ENCODE data around the gene PER3. TPM values are rescaled to one million over a fixed set of nuclear protein-coding genes. Genes with fewer than 3 reads are reported as not detected.

Gene PER3
- total and polyA plus RNA-seq, 2 of the 13 experiments (the other 11 are each of a cell fraction or from before 2014, with no cell fraction given): 3.0 to 6.0 TPM

DNA sequence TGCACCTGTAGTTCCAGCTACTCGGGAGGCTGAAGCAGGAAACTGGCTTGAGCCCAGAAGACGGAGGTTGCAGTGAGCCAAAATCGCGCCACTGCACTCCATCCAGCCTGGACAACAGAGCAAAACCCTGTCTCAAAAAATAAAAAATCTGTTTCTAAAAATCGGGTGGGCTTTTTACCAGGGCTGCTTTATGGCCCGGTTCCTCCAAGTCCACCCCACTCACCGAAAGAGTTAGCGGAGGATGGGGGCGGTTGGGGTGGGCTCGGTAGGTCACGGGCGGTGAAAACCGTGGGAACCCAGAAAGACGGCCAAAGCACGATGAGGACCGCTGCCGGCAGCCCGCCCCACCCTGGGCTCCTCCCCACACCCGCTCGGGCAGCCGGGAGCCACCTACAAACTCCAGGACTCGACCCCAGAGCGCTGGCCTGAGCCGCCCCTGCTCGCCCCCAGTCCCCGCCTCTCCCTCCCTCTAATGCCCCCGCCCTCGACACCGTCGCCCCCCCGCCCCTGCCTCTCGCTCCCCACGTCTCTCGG is 846 bp upstream of the PER3 start (continued):
- TF ChIP-seq ZNF282 (IDR thresholded peaks at IDR 0.05; ENCODE audit: partially characterized antibody) (no peak), MIXL1 (CRISPR knock-in tag; IDR thresholded peaks at IDR 0.05) (no peak), ARNTL (CRISPR knock-in tag; IDR thresholded peaks at IDR 0.05) (no peak)

DNA sequence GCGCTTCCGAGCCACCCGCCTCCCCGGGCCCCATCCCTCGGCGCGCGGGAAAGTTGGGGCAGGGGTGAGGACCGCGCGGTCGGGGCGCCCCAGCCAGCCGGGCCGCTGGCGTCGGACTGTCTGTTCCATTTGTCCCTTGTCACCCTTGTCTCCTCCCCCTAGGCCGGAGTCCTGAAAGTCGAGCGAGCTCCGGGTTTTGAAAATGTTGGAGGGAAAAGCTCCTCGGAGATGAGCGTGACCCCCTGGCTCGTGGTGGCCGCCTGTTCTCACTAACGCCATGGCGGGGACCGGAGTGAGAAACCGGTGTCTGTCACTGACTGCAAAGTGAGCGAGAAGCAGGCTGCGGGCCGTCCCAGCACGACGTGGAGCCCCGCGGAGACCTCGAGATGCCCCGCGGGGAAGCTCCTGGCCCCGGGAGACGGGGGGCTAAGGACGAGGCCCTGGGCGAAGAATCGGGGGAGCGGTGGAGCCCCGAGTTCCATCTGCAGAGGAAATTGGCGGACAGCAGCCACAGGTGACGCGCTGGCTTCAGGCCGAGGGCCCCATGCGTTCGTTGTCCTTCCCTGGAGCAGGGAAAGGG is 491 bp downstream of the PER3 start:
- DNase-seq (ENCODE audit: low spot score): no peak
- H3K9me3 ChIP-seq (ENCODE audit: low read length): peaks cover under 1% of the 10 kb centered on the region; the same call in 1 of the 2 replicates
- 0 out of 2 replicates have a peak overlapping the region, but pooled peaks have one; percentile 9 for H3K4me2 ChIP-seq (ENCODE audit: low read depth, low read length)
- no peaks in the 10 kb centered on the region for H3K27me3 ChIP-seq (ENCODE audit: control insufficient read depth in 1 of 2, insufficient read depth in 2 of 2, low read length in 2 of 2)
- 94% methylated on average over 45 of the region's 52 CpGs for whole genome bisulfite sequencing (ENCODE audit: low lambda C conversion rate)
- FAIRE-seq: no peak
- H3K36me3 ChIP-seq (replicated peaks in 1 of 2; ENCODE audit: control insufficient read depth in 1 of 2, insufficient read depth in 2 of 2, low read length in 2 of 2): peaks cover 2 to 18% of the 10 kb centered on the region in 2 experiments; a peak in 3 of 5 replicates
- H3K9ac ChIP-seq (ENCODE audit: insufficient read depth, low read depth, low read length): no peak overlapping the region
- no peak overlapping the region for H2AFZ ChIP-seq (ENCODE audit: low read length)
- no peaks in the 10 kb centered on the region for H3K79me2 ChIP-seq (ENCODE audit: insufficient read depth, low read length)
- peak overlapping the region in 1 of 3 experiments; percentile 4; a peak in 1 of 6 replicates for H3K4me3 ChIP-seq (replicated peaks in 1 of 3; ENCODE audit: insufficient read depth in 1 of 3, low read depth in 2 of 3, low read length in 3 of 3)
- ATAC-seq: no peak
- in situ Hi-C loops (cut with HindIII; ENCODE audit: extremely low pct_ligation_motif_present, low pct_unique_long_range_greater_than_20kb): no loop called here
- BruUV-seq (replicated peaks): no TSS peak
- ChIA-PET CTCF (ENCODE audit: low intra/inter-chr PET ratio, low total read pairs) (no interaction called here), POLR2A (no interaction called here)
- intact Hi-C loops (cut with micrococcal nuclease; ENCODE audit: unreplicated experiment): no loop called here
- H4K20me1 ChIP-seq (ENCODE audit: insufficient read depth, low read length): no peaks in the 10 kb centered on the region
- H3K4me1 ChIP-seq (ENCODE audit: insufficient read depth, low read length): peaks cover 17% of the 10 kb centered on the region
- peak overlapping the region; percentile 46 for H3K27ac ChIP-seq (ENCODE audit: extremely low read length, insufficient read depth, low read length)
- TF ChIP-seq MIXL1 (CRISPR knock-in tag; IDR thresholded peaks at IDR 0.05): no peak
- TF ChIP-seq PRPF4 (IDR thresholded peaks at IDR 0.05; ENCODE audit: low read depth, low read length, poor library complexity, severe bottlenecking): no peak
- TF ChIP-seq, protein P1, sequence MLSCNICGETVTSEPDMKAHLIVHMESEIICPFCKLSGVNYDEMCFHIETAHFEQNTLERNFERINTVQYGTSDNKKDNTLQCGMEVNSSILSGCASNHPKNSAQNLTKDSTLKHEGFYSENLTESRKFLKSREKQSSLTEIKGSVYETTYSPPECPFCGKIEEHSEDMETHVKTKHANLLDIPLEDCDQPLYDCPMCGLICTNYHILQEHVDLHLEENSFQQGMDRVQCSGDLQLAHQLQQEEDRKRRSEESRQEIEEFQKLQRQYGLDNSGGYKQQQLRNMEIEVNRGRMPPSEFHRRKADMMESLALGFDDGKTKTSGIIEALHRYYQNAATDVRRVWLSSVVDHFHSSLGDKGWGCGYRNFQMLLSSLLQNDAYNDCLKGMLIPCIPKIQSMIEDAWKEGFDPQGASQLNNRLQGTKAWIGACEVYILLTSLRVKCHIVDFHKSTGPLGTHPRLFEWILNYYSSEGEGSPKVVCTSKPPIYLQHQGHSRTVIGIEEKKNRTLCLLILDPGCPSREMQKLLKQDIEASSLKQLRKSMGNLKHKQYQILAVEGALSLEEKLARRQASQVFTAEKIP (CRISPR knock-in tag; IDR thresholded peaks at IDR 0.05; ENCODE audit: borderline replicate concordance): no peak
- TF ChIP-seq, protein P2, sequence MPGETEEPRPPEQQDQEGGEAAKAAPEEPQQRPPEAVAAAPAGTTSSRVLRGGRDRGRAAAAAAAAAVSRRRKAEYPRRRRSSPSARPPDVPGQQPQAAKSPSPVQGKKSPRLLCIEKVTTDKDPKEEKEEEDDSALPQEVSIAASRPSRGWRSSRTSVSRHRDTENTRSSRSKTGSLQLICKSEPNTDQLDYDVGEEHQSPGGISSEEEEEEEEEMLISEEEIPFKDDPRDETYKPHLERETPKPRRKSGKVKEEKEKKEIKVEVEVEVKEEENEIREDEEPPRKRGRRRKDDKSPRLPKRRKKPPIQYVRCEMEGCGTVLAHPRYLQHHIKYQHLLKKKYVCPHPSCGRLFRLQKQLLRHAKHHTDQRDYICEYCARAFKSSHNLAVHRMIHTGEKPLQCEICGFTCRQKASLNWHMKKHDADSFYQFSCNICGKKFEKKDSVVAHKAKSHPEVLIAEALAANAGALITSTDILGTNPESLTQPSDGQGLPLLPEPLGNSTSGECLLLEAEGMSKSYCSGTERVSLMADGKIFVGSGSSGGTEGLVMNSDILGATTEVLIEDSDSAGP (CRISPR knock-in tag; IDR thresholded peaks at IDR 0.05; ENCODE audit: borderline replicate concordance): 0 out of 2 replicates have a peak, but pooled peaks have one; percentile 15
- TF ChIP-seq PCBP1 (IDR thresholded peaks at IDR 0.05; ENCODE audit: borderline replicate concordance, low read depth, low read length): no peak
- TF ChIP-seq, protein P3, sequence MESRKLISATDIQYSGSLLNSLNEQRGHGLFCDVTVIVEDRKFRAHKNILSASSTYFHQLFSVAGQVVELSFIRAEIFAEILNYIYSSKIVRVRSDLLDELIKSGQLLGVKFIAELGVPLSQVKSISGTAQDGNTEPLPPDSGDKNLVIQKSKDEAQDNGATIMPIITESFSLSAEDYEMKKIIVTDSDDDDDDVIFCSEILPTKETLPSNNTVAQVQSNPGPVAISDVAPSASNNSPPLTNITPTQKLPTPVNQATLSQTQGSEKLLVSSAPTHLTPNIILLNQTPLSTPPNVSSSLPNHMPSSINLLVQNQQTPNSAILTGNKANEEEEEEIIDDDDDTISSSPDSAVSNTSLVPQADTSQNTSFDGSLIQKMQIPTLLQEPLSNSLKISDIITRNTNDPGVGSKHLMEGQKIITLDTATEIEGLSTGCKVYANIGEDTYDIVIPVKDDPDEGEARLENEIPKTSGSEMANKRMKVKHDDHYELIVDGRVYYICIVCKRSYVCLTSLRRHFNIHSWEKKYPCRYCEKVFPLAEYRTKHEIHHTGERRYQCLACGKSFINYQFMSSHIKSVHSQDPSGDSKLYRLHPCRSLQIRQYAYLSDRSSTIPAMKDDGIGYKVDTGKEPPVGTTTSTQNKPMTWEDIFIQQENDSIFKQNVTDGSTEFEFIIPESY (CRISPR knock-in tag; IDR thresholded peaks at IDR 0.05): 0 out of 2 replicates have a peak, but pooled peaks have one; percentile 17
- TF ChIP-seq, protein P4, sequence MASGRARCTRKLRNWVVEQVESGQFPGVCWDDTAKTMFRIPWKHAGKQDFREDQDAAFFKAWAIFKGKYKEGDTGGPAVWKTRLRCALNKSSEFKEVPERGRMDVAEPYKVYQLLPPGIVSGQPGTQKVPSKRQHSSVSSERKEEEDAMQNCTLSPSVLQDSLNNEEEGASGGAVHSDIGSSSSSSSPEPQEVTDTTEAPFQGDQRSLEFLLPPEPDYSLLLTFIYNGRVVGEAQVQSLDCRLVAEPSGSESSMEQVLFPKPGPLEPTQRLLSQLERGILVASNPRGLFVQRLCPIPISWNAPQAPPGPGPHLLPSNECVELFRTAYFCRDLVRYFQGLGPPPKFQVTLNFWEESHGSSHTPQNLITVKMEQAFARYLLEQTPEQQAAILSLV (CRISPR knock-in tag; IDR thresholded peaks at IDR 0.05; ENCODE audit: borderline replicate concordance): no peak
- peak; percentile 25; the same call in 1 of the 2 replicates for TF ChIP-seq HIVEP1 (CRISPR knock-in tag; IDR thresholded peaks at IDR 0.05)
- no peak for TF ChIP-seq RXRA (CRISPR knock-in tag; IDR thresholded peaks at IDR 0.05)
- TF ChIP-seq, protein P5, sequence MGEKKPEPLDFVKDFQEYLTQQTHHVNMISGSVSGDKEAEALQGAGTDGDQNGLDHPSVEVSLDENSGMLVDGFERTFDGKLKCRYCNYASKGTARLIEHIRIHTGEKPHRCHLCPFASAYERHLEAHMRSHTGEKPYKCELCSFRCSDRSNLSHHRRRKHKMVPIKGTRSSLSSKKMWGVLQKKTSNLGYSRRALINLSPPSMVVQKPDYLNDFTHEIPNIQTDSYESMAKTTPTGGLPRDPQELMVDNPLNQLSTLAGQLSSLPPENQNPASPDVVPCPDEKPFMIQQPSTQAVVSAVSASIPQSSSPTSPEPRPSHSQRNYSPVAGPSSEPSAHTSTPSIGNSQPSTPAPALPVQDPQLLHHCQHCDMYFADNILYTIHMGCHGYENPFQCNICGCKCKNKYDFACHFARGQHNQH (CRISPR knock-in tag; IDR thresholded peaks at IDR 0.05): no peak
- TF ChIP-seq ZNF230 (CRISPR knock-in tag; IDR thresholded peaks at IDR 0.05): 0 out of 2 replicates have a peak, but pooled peaks have one; percentile 14
- TF ChIP-seq GABPB1 (CRISPR knock-in tag; IDR thresholded peaks at IDR 0.05): peak; percentile 23; the same call in 1 of the 2 replicates
- no peak for TF ChIP-seq ARNTL (CRISPR knock-in tag; IDR thresholded peaks at IDR 0.05)
